NCI-H1694 (cell line): ENCODE measurements around the gene BOK.
"Not testable (repeated sequence)": the region's sequence is repeated elsewhere in the genome, so short reads cannot be mapped to it uniquely, and the experiment has no call there.

Source experiments
- DNase-seq: peaks from one replicate; lab custom pipeline; 2025; lab: John Stamatoyannopoulos, UW

Gene BOK

GRCh38 chr2:241572915-241573651 lies 14.5 kb downstream of the BOK start:
- DNase-seq = not testable (repeated sequence)

DNA sequence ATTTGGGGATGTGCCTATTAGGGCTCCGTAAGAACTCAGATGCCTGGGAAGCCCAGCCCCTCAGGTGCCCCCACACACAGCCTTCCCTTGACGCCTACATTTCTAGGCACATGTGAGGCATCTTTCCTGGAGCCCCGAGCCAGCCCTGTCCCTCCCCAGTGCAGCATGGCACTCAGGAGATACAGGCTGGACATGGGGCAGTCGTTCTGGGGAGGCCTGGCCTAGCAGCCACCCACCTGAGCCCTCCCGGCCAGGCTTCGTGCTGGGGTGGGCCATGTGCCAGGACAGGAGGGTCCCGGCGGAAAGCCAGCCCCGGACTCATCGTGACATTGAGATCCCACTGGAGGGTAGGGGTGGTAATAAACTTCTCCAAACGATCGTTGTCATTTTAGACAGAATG lies 15.2 kb downstream of the BOK start:
- DNase-seq = no peak

DNA sequence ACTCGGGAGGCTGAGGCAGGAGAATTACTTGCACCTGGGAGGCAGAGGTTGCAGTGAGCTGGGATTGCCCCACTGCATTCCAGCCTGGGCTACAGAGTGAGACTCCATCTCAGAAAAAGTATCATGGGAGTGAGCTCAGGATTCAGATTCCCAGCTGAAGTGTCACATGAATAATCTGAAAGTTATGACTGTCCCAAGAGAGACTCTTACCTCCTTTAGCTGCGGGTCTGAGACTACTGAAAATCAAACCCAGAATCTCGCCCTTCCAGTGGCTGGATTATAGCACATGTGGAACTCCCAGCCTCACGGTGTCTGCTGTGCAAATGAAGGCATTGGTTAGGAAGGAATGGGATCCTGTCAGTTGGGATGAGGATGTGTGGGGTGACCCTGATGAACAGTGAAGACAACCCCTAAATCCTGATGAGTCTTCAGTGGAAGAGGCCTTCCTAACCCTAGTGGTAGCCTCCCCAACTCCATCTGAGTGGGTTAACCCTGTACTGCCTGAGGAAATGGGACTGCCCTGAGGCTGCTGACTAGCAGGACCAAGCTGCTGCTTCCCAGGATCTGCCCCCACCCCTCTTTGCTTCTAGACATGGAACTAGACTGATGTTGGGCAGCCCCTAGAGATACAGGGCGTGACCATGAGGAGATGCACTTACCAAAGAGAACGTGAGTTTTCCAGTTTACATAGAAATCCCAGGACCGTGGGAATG lies 16.5 kb downstream of the BOK start:
- no peak for DNase-seq

DNA sequence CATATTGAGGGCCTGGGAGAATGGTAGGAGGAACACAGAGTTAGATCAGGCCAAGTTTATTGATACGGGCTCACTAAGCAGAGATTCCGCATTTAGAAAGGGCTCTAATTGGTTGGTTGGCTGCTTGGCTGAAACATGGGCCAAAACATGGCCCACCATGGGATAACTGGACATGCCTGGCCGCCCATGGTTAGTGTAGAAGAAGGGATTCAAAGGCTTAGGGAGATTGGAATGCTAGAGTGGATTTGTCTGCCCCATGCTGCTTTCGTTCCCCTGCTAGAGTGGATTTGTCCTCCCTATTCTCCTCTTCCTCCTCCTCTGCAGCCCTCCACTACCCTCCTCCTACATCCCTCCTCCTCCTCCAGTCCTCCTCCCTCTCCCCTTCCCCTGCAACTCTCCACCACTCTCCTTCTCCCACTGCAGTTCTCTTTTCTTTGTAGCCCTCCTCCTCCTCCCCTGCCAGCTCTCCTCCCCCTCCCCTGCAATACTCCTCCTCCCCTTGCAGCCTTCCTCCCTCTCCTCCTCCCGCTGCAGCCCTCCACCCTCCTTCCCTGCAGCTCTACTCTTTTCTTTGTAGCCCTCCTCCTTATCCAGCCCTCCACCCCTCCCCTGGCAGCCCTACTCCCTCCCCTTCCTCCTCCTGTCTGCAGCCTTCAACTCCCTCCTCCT lies 17.2 kb downstream of the BOK start:
- no peak for DNase-seq

DNA sequence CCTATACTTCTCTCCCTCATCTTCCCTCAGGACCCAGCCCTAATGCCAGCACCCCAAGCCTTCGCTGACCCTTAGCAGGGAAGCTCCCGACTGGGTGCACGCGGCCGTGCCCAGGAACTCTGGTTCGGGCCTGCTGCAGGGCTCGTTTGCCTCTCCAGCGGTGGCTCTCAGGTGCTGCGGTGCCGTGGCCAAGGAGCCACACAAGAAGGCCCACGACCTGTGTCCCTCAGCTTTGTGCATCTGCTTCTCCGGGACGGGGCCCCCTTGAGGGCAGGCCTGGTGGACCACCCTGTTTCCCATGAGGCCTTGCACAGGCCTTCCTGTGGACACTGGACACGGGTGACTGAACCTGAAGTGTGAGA lies 17.7 kb downstream of the BOK start:
- no peak for DNase-seq

GRCh38 chr2:241577413-241578122 lies 19.0 kb downstream of the BOK start:
- DNase-seq = no peak

- DNase-seq = no peak
These were observed 20.7 kb downstream of the BOK start for GRCh38 chr2:241579281-241579680.

GRCh38 chr2:241582328-241582727 lies 23.8 kb downstream of the BOK start:
- no peak for DNase-seq

- no peak for DNase-seq
These were observed 24.3 kb downstream of the BOK start for GRCh38 chr2:241582806-241583205.

GRCh38 chr2:241584436-241584835 lies 25.9 kb downstream of the BOK start:
- no peak for DNase-seq

GRCh38 chr2:241586564-241587264 lies 28.2 kb downstream of the BOK start:
- no peak for DNase-seq

GRCh38 chr2:241589863-241590262 lies 31.3 kb downstream of the BOK start:
- not testable (repeated sequence) for DNase-seq

GRCh38 chr2:241590496-241591455 lies 32.2 kb downstream of the BOK start:
- not testable (repeated sequence) for DNase-seq

DNA sequence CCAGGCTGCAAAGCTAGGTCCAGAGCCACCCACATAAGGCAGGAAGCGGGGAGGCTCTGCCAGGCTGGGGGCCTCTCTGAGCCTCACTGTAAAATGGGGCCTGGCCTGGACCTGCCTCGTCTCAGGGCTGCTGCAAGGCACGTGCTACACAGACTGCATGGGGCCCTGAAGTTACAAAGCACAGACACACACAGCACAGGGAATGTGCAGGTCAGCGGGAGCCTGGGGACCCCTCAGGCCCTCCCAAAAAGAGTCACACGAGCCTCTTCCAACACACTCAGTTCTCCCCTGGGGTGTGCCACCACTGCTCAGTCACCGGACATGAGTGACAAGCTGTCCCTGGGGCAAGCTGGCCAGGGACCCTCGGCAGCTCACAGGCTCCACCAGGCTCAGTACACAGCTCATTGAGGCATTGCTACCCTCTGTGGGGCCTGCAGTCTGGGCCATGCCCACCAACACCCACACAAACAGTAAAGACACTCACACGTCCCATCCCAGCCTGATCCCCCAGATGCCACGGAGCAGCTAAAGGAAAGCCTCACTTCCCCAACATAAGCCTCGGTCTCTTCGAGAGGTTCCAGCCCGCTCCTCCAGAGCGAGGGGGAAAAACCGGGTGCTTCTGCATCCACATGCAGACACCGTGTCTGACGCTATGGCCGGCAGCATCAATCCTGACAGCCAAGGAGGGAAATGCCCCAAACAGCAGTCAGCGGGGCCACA lies 33.7 kb downstream of the BOK start:
- DNase-seq = no peak

DNA sequence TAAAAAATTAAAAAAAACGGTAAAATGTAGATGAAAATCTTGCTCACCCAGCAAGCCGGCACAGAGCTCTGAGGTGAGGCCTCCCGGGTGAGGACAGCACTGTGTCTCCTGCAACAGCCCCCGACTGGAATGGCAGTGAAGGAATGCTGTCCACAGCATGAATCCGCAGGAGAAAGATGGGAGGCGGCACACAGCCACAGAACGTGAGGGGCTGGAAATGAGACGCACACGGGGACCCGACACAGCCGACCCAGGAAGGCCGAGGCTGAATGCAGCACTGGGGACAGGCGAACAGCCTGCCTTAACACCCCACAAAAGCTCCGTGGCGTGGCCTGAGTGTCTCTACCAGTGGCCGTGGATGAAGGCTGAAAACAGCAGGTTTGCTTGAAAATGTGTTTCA lies 34.7 kb downstream of the BOK start:
- no peak for DNase-seq

- DNase-seq = peak; percentile 16
These were observed 37.1 kb downstream of the BOK start for GRCh38 chr2:241595600-241596140.

DNA sequence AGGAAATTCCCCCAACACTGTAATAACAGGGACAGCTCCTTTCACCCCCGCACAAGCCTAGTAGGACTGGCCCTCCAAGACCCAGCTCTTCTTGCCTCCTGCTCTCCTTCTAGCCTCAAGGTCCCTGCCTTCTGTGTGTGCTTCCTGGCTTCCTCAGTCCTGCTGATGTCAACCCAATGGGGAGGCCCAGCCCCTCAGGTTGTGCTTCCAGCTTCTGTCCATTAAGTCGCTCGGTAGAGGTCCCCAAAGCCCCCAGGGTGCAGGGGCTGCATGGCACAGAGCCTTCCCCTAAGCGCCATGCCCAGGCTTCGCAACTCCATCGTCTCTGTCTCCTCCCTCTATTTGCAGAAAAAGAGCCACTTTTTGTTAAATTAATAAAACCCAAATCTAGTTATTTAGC lies 39.0 kb downstream of the BOK start:
- DNase-seq = no peak

DNA sequence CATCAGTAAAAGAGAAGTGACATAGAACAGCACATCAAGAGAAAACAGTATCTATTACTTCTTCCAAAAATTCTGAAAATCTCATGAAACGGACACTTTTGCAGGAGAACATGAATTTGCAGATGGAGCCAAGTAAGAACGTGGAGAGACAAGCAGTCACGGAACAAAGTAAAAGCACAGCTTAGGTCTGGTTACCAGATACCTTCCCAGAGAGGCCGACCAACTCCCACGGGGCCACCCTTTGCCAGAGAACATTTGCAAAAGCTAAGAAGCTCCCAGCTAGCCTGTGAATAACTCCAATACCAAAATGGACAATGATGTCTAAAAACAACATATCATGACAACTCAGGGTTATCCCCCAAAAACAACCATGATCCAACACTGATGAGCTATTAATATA lies 39.5 kb downstream of the BOK start:
- DNase-seq = no peak

DNA sequence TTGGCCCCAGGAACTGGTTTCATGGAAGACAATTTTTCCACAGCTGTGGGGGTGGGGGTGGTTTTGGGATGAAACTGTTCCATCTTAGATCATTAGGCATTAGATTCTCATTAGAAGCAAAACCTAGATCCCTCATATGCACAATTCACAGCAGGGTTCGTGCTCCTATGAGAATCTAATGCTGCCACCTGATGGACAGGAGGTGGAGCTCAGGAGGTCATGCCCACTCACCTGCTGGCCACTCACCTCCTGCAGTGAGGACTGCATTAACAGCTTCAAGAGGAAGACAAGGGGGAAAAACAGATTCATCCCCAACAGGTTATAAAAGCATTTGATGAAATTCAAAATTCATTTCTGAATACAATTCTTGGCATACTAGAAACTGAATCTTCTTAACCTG lies 39.9 kb downstream of the BOK start:
- DNase-seq = no peak

GRCh38 chr2:241599615-241600014 lies 41.1 kb downstream of the BOK start:
- DNase-seq = no peak
